Measurements from ENCODE around the gene KIAA0513.

Gene KIAA0513

DNA sequence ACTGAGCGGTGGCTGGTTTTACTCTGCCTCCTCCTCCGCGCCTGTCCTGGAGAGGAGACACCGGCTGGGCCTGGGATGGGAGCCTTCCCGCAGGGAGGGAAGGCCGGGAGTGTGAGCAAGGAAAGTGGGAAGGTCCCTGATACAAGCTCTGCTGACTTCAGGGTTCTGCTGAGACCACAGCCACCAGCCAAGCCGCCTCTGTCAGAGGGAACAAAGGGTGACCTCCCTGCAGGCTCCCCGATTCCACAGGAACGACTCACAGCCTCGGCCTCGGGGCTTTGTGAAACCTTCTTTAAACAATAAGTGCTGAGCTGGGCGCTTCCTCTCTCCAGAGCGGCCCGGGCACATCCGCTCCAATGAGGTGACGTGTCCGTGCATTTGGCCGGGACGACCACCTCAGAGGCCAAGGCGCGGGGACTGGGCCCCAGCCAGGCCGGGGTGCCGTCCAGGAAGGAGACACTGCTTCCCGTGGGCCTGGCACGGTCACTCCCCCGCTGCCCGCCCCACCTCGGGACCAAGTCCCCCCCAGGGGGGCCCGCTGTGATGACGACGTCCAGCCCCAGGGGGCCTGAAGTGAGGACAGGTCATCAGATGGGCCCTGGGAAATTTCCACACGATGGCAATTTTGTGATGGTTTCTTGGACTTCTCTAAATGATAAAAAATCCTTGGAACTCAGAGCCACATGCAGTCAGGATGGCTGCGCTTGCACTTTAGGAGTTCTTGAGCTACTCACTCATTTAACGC lies 96.5 kb downstream of the KIAA0513 start:
- DNase-seq, result no peak

DNA sequence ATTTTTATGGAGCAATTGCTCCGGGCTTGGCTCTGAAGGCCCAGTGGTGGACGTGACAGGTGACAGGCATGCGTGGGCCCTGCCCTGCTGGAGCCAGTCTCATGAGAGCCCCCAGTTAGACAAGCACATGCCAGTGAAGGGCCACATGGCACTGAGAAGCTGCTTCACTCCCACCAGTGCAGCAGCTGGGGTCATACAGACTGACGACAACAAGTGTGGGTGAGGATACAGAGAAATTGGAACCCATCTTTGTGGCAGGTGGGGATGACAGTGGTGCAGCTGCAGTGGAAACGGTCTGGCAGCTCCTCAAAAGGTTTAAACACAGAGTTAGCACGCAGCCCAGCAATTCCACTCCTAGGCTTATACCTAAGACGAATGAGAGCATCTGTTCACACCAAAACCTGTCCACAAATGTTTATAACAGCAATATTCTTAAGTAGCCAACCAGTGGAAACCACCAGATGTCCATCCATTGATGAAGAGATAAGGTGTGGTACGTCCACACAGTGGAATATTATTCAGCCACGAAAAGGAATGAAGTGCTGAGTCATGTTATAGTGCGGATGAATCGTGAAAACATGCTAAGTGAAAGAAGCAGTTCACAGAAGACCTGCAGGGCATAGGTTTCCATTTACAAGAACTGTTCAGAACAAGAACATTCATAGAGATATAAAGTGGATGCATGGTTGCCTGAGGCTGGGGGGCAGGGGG lies 97.2 kb downstream of the KIAA0513 start:
- DNase-seq, result no peak

DNA sequence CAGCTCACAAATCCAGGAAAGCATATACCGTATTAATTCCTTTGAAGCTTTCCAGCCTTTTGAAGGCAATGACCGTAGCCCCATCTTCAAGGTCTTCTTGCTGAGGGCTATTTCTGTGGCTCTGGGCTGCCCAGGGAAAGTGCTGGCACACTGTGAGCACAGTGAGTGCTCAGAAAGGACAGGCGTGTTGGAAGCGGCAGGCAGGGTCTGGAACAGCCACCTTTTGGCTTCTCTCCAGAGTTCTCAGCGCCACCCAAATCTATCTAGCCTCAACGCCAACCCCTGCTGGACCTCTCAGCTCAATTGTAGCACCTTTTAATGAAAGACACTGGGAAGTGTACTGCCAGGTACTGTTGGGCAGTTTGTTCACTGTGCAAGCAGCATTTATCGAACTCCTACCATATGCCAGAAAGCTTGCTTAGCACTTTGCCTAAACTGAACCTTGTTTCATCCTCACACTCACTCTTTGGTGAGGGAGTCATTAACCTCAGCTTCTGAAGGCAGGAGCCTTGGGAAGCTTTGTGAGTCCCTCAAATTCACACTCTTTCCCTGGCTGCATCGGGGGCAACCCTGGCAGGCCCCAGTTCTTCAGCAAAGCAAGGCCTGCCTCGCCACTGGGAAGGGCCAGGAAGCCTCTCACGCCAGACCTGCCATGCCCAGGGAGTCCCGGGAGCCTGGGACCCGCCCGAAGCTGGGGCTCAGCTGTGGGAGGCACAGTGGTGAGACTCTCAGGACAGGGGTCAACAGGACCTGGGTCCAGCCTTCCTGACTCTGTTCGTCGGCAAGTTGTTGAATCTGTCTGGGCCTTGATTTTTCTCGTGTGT lies 98.2 kb downstream of the KIAA0513 start:
- DNase-seq, result no peak

DNA sequence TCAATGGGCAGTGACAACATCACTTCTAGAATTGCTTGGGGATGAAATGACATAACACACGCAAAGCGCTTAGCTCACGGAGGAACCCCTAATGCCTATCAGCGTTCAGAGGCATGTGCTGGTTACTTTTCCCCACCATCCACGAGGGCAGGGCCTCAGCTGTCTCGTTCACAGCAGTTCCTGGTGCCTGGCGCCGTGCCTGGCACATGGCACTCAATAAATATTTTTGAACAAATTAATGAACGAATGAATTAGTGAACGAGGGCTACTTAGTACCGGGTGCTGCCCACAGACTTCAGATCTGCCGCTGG lies 98.8 kb downstream of the KIAA0513 start:
- no peak for DNase-seq

DNA sequence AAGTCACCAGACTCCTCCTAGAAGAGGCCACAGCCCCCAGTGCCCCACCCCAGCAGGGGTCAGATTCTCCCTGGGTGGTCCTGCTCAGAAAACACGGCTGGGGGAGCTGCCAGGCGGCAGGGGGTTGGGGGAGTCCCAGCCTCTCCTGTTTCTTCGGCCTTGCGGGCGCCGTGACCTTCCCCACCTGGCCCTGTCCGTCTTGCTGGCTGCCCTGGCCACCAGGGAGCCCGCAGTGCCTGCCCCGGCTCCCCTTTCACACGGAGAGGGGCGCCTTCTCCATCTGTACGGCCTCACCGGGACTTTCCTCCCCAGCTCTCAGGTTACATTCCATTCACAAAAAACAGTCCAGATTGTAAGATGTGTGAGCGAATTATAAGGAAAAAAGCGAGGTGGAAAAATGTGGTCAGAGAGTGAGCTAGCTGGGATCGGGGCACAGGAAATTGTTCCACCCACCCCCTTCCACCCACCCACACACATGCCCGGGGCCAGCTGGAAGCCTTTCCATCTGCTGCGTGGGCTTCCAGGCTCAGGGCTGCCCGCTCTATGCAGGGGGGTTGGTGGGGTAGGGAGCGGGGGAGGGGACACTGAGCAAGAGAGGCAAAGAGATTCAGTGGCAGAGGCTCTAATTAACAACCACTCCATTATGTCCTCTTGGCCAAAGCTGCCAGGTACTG lies 99.2 kb downstream of the KIAA0513 start:
- DNase-seq, result no peak

- DNase-seq, result no peak
These were observed 99.8 kb downstream of the KIAA0513 start for GRCh38 chr16:85127379-85127723.

GRCh38 chr16:85128079-85128837 lies 100.7 kb downstream of the KIAA0513 start:
- DNase-seq, result no peak

- DNase-seq, result no peak
These were observed 102.5 kb downstream of the KIAA0513 start for GRCh38 chr16:85129876-85130704.

- DNase-seq, result no peak
These were observed 103.1 kb downstream of the KIAA0513 start for GRCh38 chr16:85130705-85131028.

DNA sequence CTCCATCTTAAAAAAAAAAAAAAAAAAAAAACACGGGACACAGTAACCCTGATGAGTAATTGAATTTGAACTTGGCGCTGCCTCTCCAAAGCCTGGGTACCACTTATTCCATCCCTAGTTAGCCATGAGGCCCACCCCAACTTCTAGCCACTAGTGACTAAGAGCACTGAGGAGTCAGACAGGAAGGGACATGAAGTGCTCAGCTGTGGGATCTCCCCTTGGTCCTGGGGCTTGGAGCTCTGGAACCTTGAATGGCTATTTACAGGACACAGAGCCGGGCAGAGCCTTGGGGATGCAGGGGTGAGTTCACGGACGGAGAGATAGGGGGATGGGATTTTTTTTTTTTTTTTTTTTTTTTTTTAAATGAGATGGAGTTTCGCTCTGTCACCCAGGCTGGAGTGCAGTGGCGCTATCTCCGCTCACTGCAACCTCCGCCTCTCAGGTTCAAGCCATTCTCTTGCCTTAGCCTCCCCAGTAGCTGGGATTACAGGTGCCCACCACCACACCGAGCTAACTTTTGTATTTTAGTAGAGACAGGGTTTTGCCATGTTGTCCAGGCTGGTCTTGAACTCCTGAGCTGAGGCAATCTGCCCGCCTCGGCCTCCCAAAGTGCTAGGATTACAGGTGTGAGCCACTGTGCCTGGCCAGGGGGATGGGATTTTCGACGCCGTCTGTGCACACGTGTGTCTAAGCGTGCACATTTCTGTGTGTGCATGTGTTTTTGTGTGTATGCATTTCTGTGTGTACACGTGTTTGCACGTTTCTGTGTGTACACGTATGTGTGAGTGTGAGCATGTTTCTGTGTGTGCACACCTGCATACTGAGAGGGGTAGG lies 105.1 kb downstream of the KIAA0513 start:
- DNase-seq, result no peak

DNA sequence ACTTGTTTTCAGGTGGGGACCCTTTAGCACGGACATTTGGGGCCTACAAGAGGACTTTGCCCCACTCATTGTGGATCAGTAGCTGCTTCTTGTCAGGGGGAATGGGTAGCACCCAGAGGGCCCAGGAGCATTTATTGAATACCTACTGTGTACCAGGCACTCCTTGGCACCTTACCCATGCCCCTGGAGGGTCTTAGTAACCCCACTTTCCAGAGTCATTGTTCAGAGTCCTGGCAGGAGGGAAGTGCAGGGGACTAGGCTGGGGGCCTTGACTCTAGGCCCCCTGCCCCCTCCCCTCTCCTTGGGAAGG lies 105.7 kb downstream of the KIAA0513 start:
- no peak for DNase-seq

DNA sequence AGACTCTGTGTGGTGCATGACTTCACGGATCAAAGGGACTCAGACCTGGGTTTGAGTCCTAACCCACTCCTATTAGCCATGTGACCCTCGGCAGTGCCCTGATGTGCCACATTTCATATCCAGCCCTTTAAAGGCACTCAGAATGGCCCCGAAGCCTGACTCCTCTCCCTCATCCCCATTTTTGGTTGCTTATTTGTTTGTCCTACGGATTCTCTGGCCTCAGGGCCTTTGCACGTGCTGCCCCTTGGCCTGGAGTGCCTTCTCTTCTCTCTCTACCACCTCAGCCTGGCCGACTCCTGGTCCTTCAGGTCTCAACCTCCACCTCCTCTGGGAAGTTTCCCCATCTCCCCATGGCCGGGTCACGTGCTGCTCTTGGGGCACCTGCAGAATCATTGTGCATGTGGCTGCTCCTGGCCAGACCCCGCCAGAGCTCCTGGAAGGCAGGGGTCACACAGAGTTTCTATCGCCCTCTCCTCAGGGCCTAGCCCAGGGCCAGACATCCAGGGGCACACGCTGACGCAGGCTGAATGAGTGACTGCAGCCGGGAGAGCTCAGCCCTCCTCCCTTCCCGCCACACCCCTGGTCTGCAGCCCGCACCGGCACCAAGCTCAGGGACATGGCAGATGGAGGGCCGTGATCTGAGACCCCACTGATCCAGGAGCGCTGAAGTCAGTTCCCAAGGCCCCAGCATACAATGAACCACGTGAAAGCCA lies 106.6 kb downstream of the KIAA0513 start:
- DNase-seq, result no peak

- no peak for DNase-seq
These were observed 107.2 kb downstream of the KIAA0513 start for GRCh38 chr16:85134789-85135142.

GRCh38 chr16:85136213-85136701 lies 108.7 kb downstream of the KIAA0513 start:
- no peak for DNase-seq

DNA sequence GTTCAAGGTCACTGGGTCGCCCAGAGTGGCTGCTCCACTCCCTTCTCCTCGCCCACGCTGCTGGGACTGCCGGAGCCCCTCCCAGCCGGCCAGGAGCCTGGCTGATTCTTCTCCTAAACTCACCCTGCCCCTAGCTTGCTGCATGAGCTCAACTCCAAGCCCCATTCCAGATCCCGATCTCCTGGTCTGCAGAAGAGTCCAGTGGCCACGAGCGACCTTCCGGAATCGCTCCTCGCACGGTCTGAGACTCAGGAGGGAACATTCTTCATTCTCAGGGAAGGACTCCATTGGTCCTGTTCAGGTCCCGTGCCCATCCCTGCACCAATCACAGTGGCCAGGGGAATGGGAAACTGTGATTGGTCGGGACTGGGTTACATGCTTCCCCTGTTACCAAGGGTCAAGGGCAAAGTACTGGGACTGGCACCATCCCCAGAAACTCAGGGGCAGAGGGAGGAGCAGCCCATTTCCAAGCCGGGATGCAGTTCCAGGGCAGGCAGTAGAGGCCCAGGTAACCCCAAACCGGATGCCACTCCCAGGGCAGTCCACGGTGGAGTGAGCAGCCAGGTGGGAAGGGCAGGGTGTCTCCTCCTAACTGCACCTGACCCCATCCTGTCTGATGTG lies 109.2 kb downstream of the KIAA0513 start:
- no peak for DNase-seq

DNA sequence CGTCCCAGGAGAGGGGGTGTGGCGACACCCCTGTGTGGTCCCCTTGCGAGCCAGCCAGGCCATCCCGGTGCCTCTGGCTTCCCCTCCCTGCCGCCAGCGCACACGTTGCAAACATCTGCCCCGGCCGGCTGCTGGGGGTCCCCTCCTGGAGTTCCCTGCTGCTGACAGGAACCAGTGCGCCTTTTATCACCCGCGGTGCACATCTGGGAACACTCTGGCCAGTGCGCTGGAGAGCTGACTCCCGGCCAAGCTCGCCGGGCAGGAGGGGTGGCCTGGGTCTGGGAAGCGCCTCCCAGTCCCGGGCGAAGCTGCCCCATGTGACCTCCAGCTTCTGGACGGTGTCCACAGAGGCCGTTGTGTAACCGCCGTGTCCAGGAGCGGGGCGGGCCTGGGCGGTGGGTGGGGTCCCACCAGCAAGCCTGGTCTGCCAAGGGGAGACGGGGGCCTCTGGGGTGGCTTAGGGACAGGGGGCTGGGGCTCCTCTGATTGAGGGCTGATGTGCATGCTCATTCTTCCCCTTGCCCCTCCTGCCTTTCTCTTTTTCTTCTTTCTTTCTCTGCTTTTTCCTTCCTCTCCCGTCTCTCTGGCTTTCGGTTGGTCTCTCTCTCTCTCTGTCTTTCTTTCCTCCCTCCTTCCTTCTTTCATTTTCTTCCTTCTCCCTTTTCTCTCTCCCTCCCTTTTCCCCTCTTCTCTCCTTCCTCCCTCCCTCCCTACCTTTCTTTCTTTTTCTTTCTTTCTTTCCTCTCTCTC lies 109.9 kb downstream of the KIAA0513 start:
- no peak for DNase-seq

- DNase-seq, result no peak
These were observed 110.7 kb downstream of the KIAA0513 start for GRCh38 chr16:85138073-85138824.

All from NCI-H1048 (cell line).